Fibroblast of villous mesenchyme (primary cell): ENCODE measurements around the gene XCL1. TPM values are rescaled to one million over a fixed set of nuclear protein-coding genes. Genes with fewer than 3 reads are reported as not detected.

Source experiments
- DNase-seq: peaks from one replicate; pipeline ENCODE4 v3.0.0-alpha.2; 2010; ENCODE audit warnings: low read depth
- H3K4me3 ChIP-seq: 2 replicates; pipeline ENCODE4 v1.5.1; 2011; ENCODE audit warnings: low read depth, mild to moderate bottlenecking, low read length
- total RNA-seq: library from RNA; depleted of rRNA; stranded (reverse); fragments of >200 nt; gene quantifications from 2 replicates; pipeline ENCODE4 v1.2.3, GENCODE V29; 2012
- TF ChIP-seq, protein P1 (sequence below): IDR thresholded peaks from 2 replicates; pipeline ENCODE4 v1.5.1; 2012; ENCODE audit warnings: low read depth, mild to moderate bottlenecking, low read length; ENCODE audit not compliant: insufficient read depth

XCL1 gene
- total RNA-seq, 1 donor: not detected

DNA sequence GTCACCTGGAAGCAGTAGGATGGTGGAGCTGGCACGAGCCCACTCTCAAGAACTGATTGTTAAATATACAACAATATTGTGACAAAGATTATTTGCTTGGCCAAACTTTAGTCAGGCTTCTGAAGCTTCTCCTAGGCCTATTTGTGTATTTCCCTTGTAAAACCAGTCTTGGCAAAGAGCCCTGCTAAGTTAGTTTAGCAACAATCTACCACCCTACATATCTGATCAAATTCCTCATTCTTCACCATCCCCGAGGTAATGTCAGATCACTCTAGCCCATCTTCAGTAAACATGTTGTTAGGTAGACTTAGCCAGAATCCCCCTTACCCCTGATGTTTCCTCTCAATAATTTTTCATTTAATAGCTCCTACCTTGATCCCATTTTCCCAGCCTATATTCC is 39.6 kb downstream of the XCL1 start:
- no peak for DNase-seq
- TF ChIP-seq, protein P1, sequence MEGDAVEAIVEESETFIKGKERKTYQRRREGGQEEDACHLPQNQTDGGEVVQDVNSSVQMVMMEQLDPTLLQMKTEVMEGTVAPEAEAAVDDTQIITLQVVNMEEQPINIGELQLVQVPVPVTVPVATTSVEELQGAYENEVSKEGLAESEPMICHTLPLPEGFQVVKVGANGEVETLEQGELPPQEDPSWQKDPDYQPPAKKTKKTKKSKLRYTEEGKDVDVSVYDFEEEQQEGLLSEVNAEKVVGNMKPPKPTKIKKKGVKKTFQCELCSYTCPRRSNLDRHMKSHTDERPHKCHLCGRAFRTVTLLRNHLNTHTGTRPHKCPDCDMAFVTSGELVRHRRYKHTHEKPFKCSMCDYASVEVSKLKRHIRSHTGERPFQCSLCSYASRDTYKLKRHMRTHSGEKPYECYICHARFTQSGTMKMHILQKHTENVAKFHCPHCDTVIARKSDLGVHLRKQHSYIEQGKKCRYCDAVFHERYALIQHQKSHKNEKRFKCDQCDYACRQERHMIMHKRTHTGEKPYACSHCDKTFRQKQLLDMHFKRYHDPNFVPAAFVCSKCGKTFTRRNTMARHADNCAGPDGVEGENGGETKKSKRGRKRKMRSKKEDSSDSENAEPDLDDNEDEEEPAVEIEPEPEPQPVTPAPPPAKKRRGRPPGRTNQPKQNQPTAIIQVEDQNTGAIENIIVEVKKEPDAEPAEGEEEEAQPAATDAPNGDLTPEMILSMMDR: no peak
- no peak overlapping the region for H3K4me3 ChIP-seq

DNA sequence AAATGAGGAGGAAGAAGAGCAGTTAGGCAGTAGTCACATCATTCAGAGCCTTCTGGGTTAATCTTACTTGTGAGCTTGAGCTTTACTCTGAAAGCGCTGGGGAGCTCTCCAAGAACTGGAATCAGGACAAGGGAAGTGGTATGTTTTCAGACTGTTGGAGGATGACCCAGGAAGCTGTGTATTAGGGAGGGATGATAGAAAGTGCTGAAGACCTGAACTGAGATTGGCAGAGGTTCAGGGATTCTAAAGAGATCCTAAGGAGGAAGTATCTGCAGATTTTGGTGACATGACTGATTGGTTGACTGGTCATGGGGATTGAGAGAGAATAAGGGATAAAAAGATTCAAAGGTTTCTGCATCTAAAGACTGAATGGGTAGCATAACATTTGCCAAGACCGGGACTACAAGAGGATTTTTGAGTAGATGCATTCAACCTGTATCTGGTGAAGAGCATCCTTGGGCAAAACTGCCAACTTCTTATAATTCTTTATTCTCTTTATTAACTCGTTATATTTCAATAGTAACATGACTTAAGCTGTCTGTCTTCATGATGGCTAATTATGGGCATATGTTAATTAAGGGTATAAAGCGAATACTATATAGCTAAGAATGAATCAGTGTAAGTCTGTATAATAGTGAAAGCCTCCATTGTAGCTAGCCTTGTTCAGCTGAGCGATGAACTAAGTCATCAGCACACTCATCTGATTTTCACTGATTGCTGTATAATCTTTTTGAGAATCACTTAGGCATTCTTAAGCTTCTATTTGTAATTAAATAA is 41.8 kb downstream of the XCL1 start:
- no peak for DNase-seq
- no peak overlapping the region for H3K4me3 ChIP-seq
- TF ChIP-seq, protein P1: no peak

DNA sequence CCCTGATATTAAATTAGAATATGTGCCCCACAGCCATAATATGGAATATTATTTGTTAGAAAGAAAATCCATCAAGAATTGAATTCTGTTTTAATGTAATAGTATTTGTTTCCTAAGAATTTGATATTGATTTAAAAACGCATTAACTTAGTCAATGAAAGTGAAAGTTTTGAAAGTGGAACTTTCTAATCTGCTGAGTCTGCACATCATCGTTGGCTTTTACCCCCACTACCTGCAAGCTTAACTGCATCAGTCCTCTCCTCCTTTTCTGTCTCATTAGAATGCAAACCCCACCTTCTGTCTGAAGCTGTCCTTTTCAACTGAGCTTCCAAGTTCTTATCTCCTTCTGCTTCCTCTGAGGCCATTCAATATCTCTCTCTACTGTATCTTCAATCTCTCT is 42.5 kb downstream of the XCL1 start:
- no peak overlapping the region for H3K4me3 ChIP-seq
- no peak for DNase-seq
- TF ChIP-seq, protein P1: no peak

DNA sequence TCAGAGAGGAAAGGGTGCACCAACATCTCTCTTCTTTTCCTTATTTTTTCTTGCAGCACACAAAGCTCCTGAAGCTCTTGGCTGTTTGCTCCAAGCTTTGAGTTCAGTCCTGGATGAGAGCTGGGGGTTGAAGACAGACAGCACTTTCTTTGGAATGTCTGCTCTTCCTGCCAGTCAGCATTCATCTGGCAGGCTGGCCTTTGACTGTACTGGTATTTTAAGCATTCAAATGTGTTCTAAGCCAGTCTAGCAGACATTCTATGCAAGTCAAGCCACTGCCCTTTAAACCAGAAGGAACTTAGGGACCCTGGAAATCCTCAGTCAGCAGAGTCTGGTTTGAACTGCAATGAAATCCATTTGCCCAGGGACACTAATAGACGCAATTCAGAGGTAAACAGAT is 45.0 kb downstream of the XCL1 start:
- TF ChIP-seq, protein P1: no peak
- peak; percentile 16 for DNase-seq
- no peak overlapping the region for H3K4me3 ChIP-seq

- DNase-seq: peak; percentile 60
- TF ChIP-seq, protein P1: no peak
- H3K4me3 ChIP-seq: no peak overlapping the region
These were observed 46.8 kb downstream of the XCL1 start for GRCh38 chr1:168623003-168623828.

DNA sequence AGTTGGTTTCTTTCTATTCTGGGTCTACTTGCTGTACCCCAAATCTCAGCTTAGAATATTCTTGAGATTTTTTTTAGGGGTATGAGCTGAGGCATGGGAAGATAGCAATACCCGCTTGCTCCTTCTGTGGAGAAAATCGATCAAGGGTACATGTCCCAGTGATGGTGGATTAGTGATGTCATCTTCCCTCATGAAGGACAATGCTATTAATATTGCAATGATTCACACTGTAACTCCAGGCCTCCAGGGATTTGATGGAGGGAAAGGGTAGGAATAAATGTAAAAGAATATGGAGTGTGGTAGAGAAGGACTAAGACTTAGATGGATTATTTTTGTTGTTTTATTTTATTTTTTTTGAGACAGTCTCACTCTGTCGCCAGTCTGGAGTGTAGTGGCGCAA is 47.4 kb downstream of the XCL1 start:
- H3K4me3 ChIP-seq: no peak overlapping the region
- TF ChIP-seq, protein P1: no peak
- no peak for DNase-seq
